MCF 10A (cell line): ENCODE data around the gene MORN5. TPM values are rescaled to one million over a fixed set of nuclear protein-coding genes. Genes with fewer than 3 reads are reported as not detected.

Source experiments
- BruUV-seq: library from RNA; stranded (reverse); fragments of 400-500 nt; replicated peaks from 2 replicates; lab custom pipeline; 2021; lab: Mats Ljungman, UMichigan
- CTCF ChIA-PET: fragments of 300-600 bp; sonication (Branson Sonifier 250); formaldehyde crosslinking; extraction: SDS; loops from one replicate; lab custom pipeline; 2021; ENCODE audit warnings: antibody characterized with exemption, inconsistent platforms; lab: Yijun Ruan, JAX
- POLR2A ChIA-PET: fragments of 300-600, 350-650 bp; sonication (Branson Sonifier 250); formaldehyde crosslinking; extraction: SDS; loops from one replicate; lab custom pipeline; 2020; ENCODE audit warnings: antibody characterized with exemption, inconsistent platforms; lab: Yijun Ruan, JAX
- DNase-seq: peaks from one replicate; pipeline ENCODE4 v3.0.0-alpha.2; 2018; ENCODE audit not compliant: unreplicated experiment
- H3K27ac Mint-ChIP-seq: one replicate; pipeline ENCODE4 v1.8.0; 2022; ENCODE audit warnings: mild to moderate bottlenecking, low read depth, mixed read lengths; ENCODE audit not compliant: unreplicated experiment
- H3K27me3 Mint-ChIP-seq: one replicate; pipeline ENCODE4 v1.8.0; 2022; ENCODE audit warnings: mixed read lengths; ENCODE audit not compliant: insufficient read depth, unreplicated experiment
- H3K36me3 Mint-ChIP-seq: one replicate; pipeline ENCODE4 v1.8.0; 2022; ENCODE audit warnings: mild to moderate bottlenecking, moderate library complexity, mixed read lengths; ENCODE audit not compliant: insufficient read depth, unreplicated experiment
- H3K4me1 Mint-ChIP-seq: one replicate; pipeline ENCODE4 v1.8.0; 2022; ENCODE audit warnings: mixed read lengths; ENCODE audit not compliant: insufficient read depth, unreplicated experiment
- H3K4me3 Mint-ChIP-seq: one replicate; pipeline ENCODE4 v1.8.0; 2022; ENCODE audit warnings: mild to moderate bottlenecking, moderate library complexity, mixed read lengths; ENCODE audit not compliant: unreplicated experiment
- H3K9me3 Mint-ChIP-seq: one replicate; pipeline ENCODE4 v1.8.0; 2022; ENCODE audit warnings: mixed read lengths; ENCODE audit not compliant: unreplicated experiment
- CTCF ChIP-seq: fragments of 200-600 bp; IDR thresholded peaks from one replicate; pipeline ENCODE4 v1.8.0; 2022; ENCODE audit warnings: antibody characterized with exemption, mild to moderate bottlenecking; ENCODE audit not compliant: unreplicated experiment
- intact Hi-C: fragments of 100-400 bp; cut with micrococcal nuclease; formaldehyde crosslinking; loops from 2 replicates; pipeline ENCODE4 v1.14.1; 2022
- total RNA-seq: library from RNA; stranded (reverse); gene quantifications from 2 replicates; pipeline ENCODE4 v1.2.3, GENCODE V29; 2022

MORN5 gene
- total RNA-seq, 1 experiment from 2014 or later = not detected

GRCh38 chr9:122226142-122226757 is 66.5 kb downstream of the MORN5 start:
- Mint-ChIP-seq H3K4me3 (no peak overlapping the region), H3K27me3 (no peaks in the 10 kb centered on the region), H3K27ac (no peak overlapping the region), H3K4me1 (no peaks in the 10 kb centered on the region), H3K36me3 (no peaks in the 10 kb centered on the region), H3K9me3 (no peaks in the 10 kb centered on the region)
- TF ChIP-seq CTCF = no peak
- POLR2A ChIA-PET = no interaction called here
- intact Hi-C loops = no loop called here
- DNase-seq = no peak
- no TSS peak for BruUV-seq
- CTCF ChIA-PET = no interaction called here

- ChIA-PET POLR2A (no interaction called here), CTCF (no interaction called here)
- intact Hi-C loops = no loop called here
- H3K27ac Mint-ChIP-seq = no peak overlapping the region
- H3K36me3 Mint-ChIP-seq = no peaks in the 10 kb centered on the region
- no peak overlapping the region for H3K4me3 Mint-ChIP-seq
- H3K4me1 Mint-ChIP-seq = no peaks in the 10 kb centered on the region
- TF ChIP-seq CTCF = no peak
- DNase-seq = no peak
- H3K27me3 Mint-ChIP-seq = no peaks in the 10 kb centered on the region
- no peaks in the 10 kb centered on the region for H3K9me3 Mint-ChIP-seq
- no TSS peak for BruUV-seq
Measured at GRCh38 chr9:122226758-122227574, 67.3 kb downstream of the MORN5 start.

- H3K36me3 Mint-ChIP-seq = no peaks in the 10 kb centered on the region
- H3K27me3 Mint-ChIP-seq = no peaks in the 10 kb centered on the region
- H3K9me3 Mint-ChIP-seq = no peaks in the 10 kb centered on the region
- TF ChIP-seq CTCF = no peak
- CTCF ChIA-PET = no interaction called here
- POLR2A ChIA-PET = interaction anchor here (1.1 kb wide), 1 partner anchor 37 kb away, joined by 3 read pairs; the partner anchor contains the start of genes MRRF and RBM18
- BruUV-seq = no TSS peak
- DNase-seq = no peak
- no peak overlapping the region for H3K27ac Mint-ChIP-seq
- no peak overlapping the region for H3K4me3 Mint-ChIP-seq
- intact Hi-C loops = no loop called here
- no peaks in the 10 kb centered on the region for H3K4me1 Mint-ChIP-seq
Measured at GRCh38 chr9:122227575-122227900, 67.8 kb downstream of the MORN5 start.

- ChIA-PET CTCF (no interaction called here), POLR2A (interaction anchor here (1.1 kb wide), 1 partner anchor 37 kb away, joined by 3 read pairs; the partner anchor contains the start of genes MRRF and RBM18)
- Mint-ChIP-seq H3K4me3 (peak overlapping the region; percentile 26), H3K36me3 (no peaks in the 10 kb centered on the region), H3K4me1 (no peaks in the 10 kb centered on the region), H3K27me3 (no peaks in the 10 kb centered on the region), H3K27ac (no peak overlapping the region), H3K9me3 (no peaks in the 10 kb centered on the region)
- BruUV-seq = no TSS peak
- no peak for DNase-seq
- intact Hi-C loops = no loop called here
- TF ChIP-seq CTCF = no peak
Measured at GRCh38 chr9:122228191-122228567, 68.5 kb downstream of the MORN5 start.
